NCI-H1436 (cell line): ENCODE results near the gene ZNF385B.
"Not testable (repeated sequence)": the region's sequence is repeated elsewhere in the genome, so short reads cannot be mapped to it uniquely, and the experiment has no call there.

Experiments
- DNase-seq: peaks from one replicate; lab custom pipeline; 2025; lab: John Stamatoyannopoulos, UW

ZNF385B gene

GRCh38 chr2:179677746-179678505, 183.5 kb downstream of the ZNF385B start:
- no peak for DNase-seq

GRCh38 chr2:179677077-179677688, 184.2 kb downstream of the ZNF385B start:
- DNase-seq = no peak

- no peak for DNase-seq
Observed at GRCh38 chr2:179675435-179675834, 186.0 kb downstream of the ZNF385B start.

- no peak for DNase-seq
Observed at GRCh38 chr2:179671043-179671981, 190.1 kb downstream of the ZNF385B start.

- DNase-seq = no peak
Observed at GRCh38 chr2:179669196-179669595, 192.2 kb downstream of the ZNF385B start.

- no peak for DNase-seq
Observed at GRCh38 chr2:179664972-179665812, 196.2 kb downstream of the ZNF385B start.

- no peak for DNase-seq
Observed at GRCh38 chr2:179661986-179662385, 199.4 kb downstream of the ZNF385B start.

- DNase-seq = no peak
Observed at GRCh38 chr2:179657068-179657595, 204.3 kb downstream of the ZNF385B start.

- no peak for DNase-seq
Observed at GRCh38 chr2:179655627-179656026, 205.8 kb downstream of the ZNF385B start.

GRCh38 chr2:179654806-179655205, 206.6 kb downstream of the ZNF385B start:
- DNase-seq = no peak

GRCh38 chr2:179652296-179652695, 209.1 kb downstream of the ZNF385B start:
- DNase-seq = no peak

GRCh38 chr2:179650420-179650819, 211.0 kb downstream of the ZNF385B start:
- DNase-seq = no peak

- no peak for DNase-seq
Observed at GRCh38 chr2:179646862-179647587, 214.4 kb downstream of the ZNF385B start.

GRCh38 chr2:179646173-179646769, 215.1 kb downstream of the ZNF385B start:
- DNase-seq = no peak

- DNase-seq = no peak
Observed at GRCh38 chr2:179645047-179645446, 216.4 kb downstream of the ZNF385B start.

GRCh38 chr2:179642462-179642861, 218.9 kb downstream of the ZNF385B start:
- no peak for DNase-seq

GRCh38 chr2:179636995-179637394, 224.4 kb downstream of the ZNF385B start:
- no peak for DNase-seq

GRCh38 chr2:179636100-179636980, 225.1 kb downstream of the ZNF385B start:
- no peak for DNase-seq

- not testable (repeated sequence) for DNase-seq
Observed at GRCh38 chr2:179631769-179632385, 229.5 kb downstream of the ZNF385B start.
